AG09319 (cell line): ENCODE data around the gene SPRED2.

ENCODE experiments used
- DNase-seq: peaks from one replicate; pipeline ENCODE4 v3.0.0-alpha.2; 2010; ENCODE audit warnings: low read depth; ENCODE audit errors: extremely low read depth
- CTCF ChIP-seq: IDR thresholded peaks from 2 replicates; pipeline ENCODE4 v1.5.1; 2011; ENCODE audit warnings: low read depth, mild to moderate bottlenecking, inconsistent platforms, low read length, moderate library complexity

Gene SPRED2

GRCh38 chr2:65413610-65414009 is 18.8 kb downstream of the SPRED2 start:
- TF ChIP-seq CTCF = no peak
- no peak for DNase-seq

GRCh38 chr2:65413106-65413505 is 19.3 kb downstream of the SPRED2 start:
- no peak for TF ChIP-seq CTCF
- no peak for DNase-seq

GRCh38 chr2:65411056-65411795 is 21.2 kb downstream of the SPRED2 start:
- TF ChIP-seq CTCF = no peak
- DNase-seq = no peak

- no peak for TF ChIP-seq CTCF
- DNase-seq = no peak
These were observed 23.4 kb downstream of the SPRED2 start for GRCh38 chr2:65409045-65409444.

- TF ChIP-seq CTCF = no peak
- DNase-seq = no peak
These were observed 25.2 kb downstream of the SPRED2 start for GRCh38 chr2:65407240-65407639.

GRCh38 chr2:65404988-65405697 is 27.3 kb downstream of the SPRED2 start:
- DNase-seq = no peak
- TF ChIP-seq CTCF = no peak

- TF ChIP-seq CTCF = no peak
- DNase-seq = no peak
These were observed 28.9 kb downstream of the SPRED2 start for GRCh38 chr2:65403529-65403915.
